HepG2 (cell line): Measurements from ENCODE around the gene STK11. TPM values are rescaled to one million over a fixed set of nuclear protein-coding genes. Genes with fewer than 3 reads are reported as not detected.

Experiments
- ARID2 ChIP-seq: sonication (generic); formaldehyde crosslinking; IDR thresholded peaks from 2 replicates; pipeline ENCODE4 v1.8.1; 2022; ENCODE audit warnings: mild to moderate bottlenecking, missing genetic modification reagents, borderline replicate concordance
- EHMT2 ChIP-seq: fragments of 200-600 bp; sonication (generic); IDR thresholded peaks from 2 replicates; pipeline ENCODE4 v1.7.0; 2017; ENCODE audit warnings: antibody characterized with exemption, low read depth, low read length, borderline replicate concordance
- ELF1 ChIP-seq: sonication (generic); formaldehyde crosslinking; IDR thresholded peaks from 2 replicates; pipeline ENCODE4 v1.4.0; 2020; ENCODE audit warnings: missing genetic modification reagents
- GABPB1 ChIP-seq: IDR thresholded peaks from 2 replicates; pipeline ENCODE4 v1.6.1; 2016; ENCODE audit warnings: mild to moderate bottlenecking, missing genetic modification reagents, moderate library complexity, missing compliant biosample characterization
- MYC ChIP-seq: sonication (generic); formaldehyde crosslinking; IDR thresholded peaks from 2 replicates; pipeline ENCODE4 v1.9.0; 2021; ENCODE audit warnings: missing genetic modification reagents, borderline replicate concordance
- NFE2 ChIP-seq: sonication (generic); formaldehyde crosslinking; IDR thresholded peaks from 2 replicates; pipeline ENCODE4 v1.4.0; 2020; ENCODE audit warnings: missing genetic modification reagents
- NR2F1 ChIP-seq, 2 experiments: fragments of 450-650 bp in 1 of 2; formaldehyde crosslinking in 1 of 2; IDR thresholded peaks; 2 replicates each; pipeline versions ENCODE4 v1.5.0 to v1.6.1; 2016 to 2020; ENCODE audit warnings: mild to moderate bottlenecking in 1 of 2, missing compliant biosample characterization in 1 of 2, missing genetic modification reagents in 1 of 2, moderate library complexity in 1 of 2
- PRMT3 ChIP-seq: sonication (generic); formaldehyde crosslinking; IDR thresholded peaks from 2 replicates; pipeline ENCODE4 v1.8.1; 2022; ENCODE audit warnings: low read depth, mild to moderate bottlenecking, moderate library complexity, missing genetic modification reagents, borderline replicate concordance
- SP1 ChIP-seq, 2 experiments: fragments of 450-650 bp in 1 of 2; sonication (generic) in 1 of 2; formaldehyde crosslinking in 1 of 2; IDR thresholded peaks; 2 replicates each; pipeline versions ENCODE4 v1.4.0 to v1.6.1; 2016 to 2020; ENCODE audit warnings: missing genetic modification reagents in 1 of 2
- TAF1 ChIP-seq: sonication (generic); formaldehyde crosslinking; IDR thresholded peaks from 2 replicates; pipeline ENCODE4 v1.4.0; 2020; ENCODE audit warnings: missing genetic modification reagents
- THAP11 ChIP-seq: IDR thresholded peaks from 2 replicates; pipeline ENCODE4 v1.6.1; 2016; ENCODE audit warnings: missing biosample characterization, missing genetic modification reagents
- ZBTB1 ChIP-seq: sonication (generic); formaldehyde crosslinking; IDR thresholded peaks from 2 replicates; pipeline ENCODE4 v1.4.0; 2020; ENCODE audit warnings: missing genetic modification reagents, borderline replicate concordance
- ZEB1 ChIP-seq: IDR thresholded peaks from 2 replicates; pipeline ENCODE4 v1.6.1; 2012; ENCODE audit warnings: mild to moderate bottlenecking, low read depth, inconsistent platforms; ENCODE audit not compliant: insufficient replicate concordance
- ZFP36 ChIP-seq: fragments of 150-350 bp; IDR thresholded peaks from 2 replicates; pipeline ENCODE4 v1.6.1; 2018; ENCODE audit warnings: borderline replicate concordance, low read length, low read depth; ENCODE audit not compliant: partially characterized antibody
- ZNF317 ChIP-seq: sonication (generic); formaldehyde crosslinking; IDR thresholded peaks from 2 replicates; pipeline ENCODE4 v1.5.0; 2020; ENCODE audit warnings: mild to moderate bottlenecking, missing genetic modification reagents
- ZNF468 ChIP-seq: sonication (generic); formaldehyde crosslinking; IDR thresholded peaks from 2 replicates; pipeline ENCODE4 v1.8.0; 2022; ENCODE audit warnings: mild to moderate bottlenecking, moderate library complexity, missing genetic modification reagents
- ZNF629 ChIP-seq: sonication (generic); formaldehyde crosslinking; conservative IDR thresholded peaks from 2 replicates; pipeline ENCODE4 v1.5.0; 2020; ENCODE audit warnings: missing genetic modification reagents
- polyA plus RNA-seq, 8 experiments: library from polyadenylated mRNA; depleted of rRNA in 3 of 8; stranded (reverse) in 7 of 8; unstranded in 1 of 8; fragments of >200 nt; fragmentation: Illumina TruSeq in 4 of 8; extraction: Trizol in 4 of 8; gene quantifications; 2 replicates each; pipeline versions ENCODE4 v1.2.1 to v1.2.3, GENCODE V29; 2011 to 2016; ENCODE audit warnings: low read depth in 4 of 8, missing spikeins in 1 of 8, mixed read lengths in 1 of 8; ENCODE audit not compliant: insufficient read depth in 1 of 8
- total RNA-seq, 5 experiments: library from RNA; depleted of rRNA; stranded (reverse); fragments of >200 nt; fragmentation: Illumina TruSeq; extraction: Trizol; gene quantifications; 2 replicates each; pipeline ENCODE4 v1.2.3, GENCODE V29; 2016; ENCODE audit warnings: low read depth in 1 of 5
- TF ChIP-seq, protein P1 (sequence below): sonication (generic); formaldehyde crosslinking; IDR thresholded peaks from 2 replicates; pipeline ENCODE4 v1.4.0; 2020; ENCODE audit warnings: mild to moderate bottlenecking, low read depth, missing genetic modification reagents
- TF ChIP-seq, protein P2 (sequence below): IDR thresholded peaks from 2 replicates; pipeline ENCODE4 v1.6.1; 2016; ENCODE audit warnings: low read depth, borderline replicate concordance
- TF ChIP-seq, protein P3 (sequence below): sonication (generic); formaldehyde crosslinking; IDR thresholded peaks from 2 replicates; pipeline ENCODE4 v1.8.1; 2023; ENCODE audit warnings: missing genetic modification reagents, inconsistent platforms, borderline replicate concordance
- TF ChIP-seq, protein P4 (sequence below): sonication (generic); formaldehyde crosslinking; IDR thresholded peaks from 2 replicates; pipeline ENCODE4 v1.5.0; 2020; ENCODE audit warnings: missing genetic modification reagents
- TF ChIP-seq, protein P5 (sequence below): IDR thresholded peaks from 2 replicates; pipeline ENCODE4 v1.6.1; 2012; ENCODE audit warnings: low read length, improper control_type of control experiment

The STK11 gene
- total and polyA plus RNA-seq, 2 of the 13 experiments (the other 11 are each of a cell fraction or from before 2014, with no cell fraction given), result 27.5 to 43.6 TPM

DNA sequence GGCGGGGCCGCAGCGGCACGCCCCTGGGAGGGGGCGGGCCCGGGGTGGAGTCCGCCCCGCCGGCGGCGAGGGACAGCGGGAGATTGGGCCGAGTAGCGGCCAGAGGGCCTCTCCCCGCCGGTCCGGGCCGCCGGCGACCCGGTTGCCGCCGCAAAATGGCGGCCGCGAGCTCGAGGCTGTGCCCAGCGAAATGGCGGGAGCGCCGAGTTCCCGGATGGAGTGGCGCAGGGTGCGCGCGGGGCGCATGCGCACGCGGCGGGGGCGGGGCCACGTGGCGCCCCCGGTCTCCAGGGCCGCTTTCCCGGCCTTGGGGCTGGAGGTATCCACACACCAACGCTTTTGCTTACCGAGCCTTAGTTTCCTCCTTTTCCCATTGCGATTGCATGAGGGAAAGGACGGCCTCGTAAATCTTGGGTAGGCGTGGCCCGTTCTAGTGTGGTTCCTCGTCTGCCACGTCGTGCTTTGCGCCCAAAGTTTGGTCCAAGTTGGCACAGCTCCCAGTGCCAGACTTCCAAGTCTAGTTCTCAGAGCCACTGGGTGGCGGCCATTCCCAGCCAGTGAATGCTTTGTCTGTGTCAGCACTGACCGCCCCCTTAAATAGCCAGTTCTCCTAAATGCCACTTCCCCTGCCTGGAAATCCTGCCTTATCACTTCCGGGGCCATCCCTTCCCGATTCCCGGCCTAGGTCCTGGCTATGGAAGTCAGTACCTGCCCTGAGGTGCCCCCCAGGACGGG is 64.1 kb downstream of the STK11 start (continued):
- no peak for TF ChIP-seq ZBTB1 (CRISPR knock-in tag)
- TF ChIP-seq, protein P1, sequence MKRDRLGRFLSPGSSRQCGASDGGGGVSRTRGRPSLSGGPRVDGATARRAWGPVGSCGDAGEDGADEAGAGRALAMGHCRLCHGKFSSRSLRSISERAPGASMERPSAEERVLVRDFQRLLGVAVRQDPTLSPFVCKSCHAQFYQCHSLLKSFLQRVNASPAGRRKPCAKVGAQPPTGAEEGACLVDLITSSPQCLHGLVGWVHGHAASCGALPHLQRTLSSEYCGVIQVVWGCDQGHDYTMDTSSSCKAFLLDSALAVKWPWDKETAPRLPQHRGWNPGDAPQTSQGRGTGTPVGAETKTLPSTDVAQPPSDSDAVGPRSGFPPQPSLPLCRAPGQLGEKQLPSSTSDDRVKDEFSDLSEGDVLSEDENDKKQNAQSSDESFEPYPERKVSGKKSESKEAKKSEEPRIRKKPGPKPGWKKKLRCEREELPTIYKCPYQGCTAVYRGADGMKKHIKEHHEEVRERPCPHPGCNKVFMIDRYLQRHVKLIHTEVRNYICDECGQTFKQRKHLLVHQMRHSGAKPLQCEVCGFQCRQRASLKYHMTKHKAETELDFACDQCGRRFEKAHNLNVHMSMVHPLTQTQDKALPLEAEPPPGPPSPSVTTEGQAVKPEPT (CRISPR knock-in tag), result no peak
- peak; percentile 65 for TF ChIP-seq GABPB1
- peak; percentile 84 for TF ChIP-seq MYC (CRISPR knock-in tag)
- TF ChIP-seq, protein P2, sequence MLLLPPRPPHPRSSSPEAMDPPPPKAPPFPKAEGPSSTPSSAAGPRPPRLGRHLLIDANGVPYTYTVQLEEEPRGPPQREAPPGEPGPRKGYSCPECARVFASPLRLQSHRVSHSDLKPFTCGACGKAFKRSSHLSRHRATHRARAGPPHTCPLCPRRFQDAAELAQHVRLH (CRISPR knock-in tag), result no peak; the same call in 1 of the 2 replicates
- TF ChIP-seq NFE2 (CRISPR knock-in tag), result no peak
- TF ChIP-seq EHMT2, result no peak
- TF ChIP-seq, protein P3, sequence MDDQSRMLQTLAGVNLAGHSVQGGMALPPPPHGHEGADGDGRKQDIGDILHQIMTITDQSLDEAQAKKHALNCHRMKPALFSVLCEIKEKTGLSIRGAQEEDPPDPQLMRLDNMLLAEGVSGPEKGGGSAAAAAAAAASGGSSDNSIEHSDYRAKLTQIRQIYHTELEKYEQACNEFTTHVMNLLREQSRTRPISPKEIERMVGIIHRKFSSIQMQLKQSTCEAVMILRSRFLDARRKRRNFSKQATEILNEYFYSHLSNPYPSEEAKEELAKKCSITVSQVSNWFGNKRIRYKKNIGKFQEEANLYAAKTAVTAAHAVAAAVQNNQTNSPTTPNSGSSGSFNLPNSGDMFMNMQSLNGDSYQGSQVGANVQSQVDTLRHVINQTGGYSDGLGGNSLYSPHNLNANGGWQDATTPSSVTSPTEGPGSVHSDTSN (CRISPR knock-in tag), result no peak
- no peak for TF ChIP-seq ZNF468 (CRISPR knock-in tag)
- no peak for TF ChIP-seq PRMT3
- no peak for TF ChIP-seq ZEB1
- peak; percentile 55; the same call in 1 of the 2 replicates for TF ChIP-seq TAF1 (CRISPR knock-in tag)
- no peak for TF ChIP-seq ZFP36
- TF ChIP-seq SP1 (IDR thresholded peaks at IDR 0.05), result no peak
- peak; percentile 16; the same call in 1 of the 2 replicates for TF ChIP-seq SP1 (CRISPR knock-in tag; IDR thresholded peaks at IDR 0.05)
- no peak; a peak in 1 of 4 replicates for TF ChIP-seq NR2F1 (CRISPR knock-in tag; IDR thresholded peaks at IDR 0.05)
- TF ChIP-seq, protein P4, sequence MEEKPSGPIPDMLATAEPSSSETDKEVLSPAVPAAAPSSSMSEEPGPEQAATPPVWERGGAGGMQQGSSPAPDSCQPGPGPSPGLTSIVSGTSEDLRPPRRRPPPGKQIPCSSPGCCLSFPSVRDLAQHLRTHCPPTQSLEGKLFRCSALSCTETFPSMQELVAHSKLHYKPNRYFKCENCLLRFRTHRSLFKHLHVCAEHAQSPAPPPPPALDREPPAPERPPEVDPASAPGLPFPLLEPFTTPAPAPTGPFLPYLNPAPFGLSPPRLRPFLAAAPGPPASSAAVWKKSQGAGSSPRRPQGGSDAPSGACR (CRISPR knock-in tag), result peak; percentile 53; the same call in 1 of the 2 replicates
- TF ChIP-seq, protein P5, sequence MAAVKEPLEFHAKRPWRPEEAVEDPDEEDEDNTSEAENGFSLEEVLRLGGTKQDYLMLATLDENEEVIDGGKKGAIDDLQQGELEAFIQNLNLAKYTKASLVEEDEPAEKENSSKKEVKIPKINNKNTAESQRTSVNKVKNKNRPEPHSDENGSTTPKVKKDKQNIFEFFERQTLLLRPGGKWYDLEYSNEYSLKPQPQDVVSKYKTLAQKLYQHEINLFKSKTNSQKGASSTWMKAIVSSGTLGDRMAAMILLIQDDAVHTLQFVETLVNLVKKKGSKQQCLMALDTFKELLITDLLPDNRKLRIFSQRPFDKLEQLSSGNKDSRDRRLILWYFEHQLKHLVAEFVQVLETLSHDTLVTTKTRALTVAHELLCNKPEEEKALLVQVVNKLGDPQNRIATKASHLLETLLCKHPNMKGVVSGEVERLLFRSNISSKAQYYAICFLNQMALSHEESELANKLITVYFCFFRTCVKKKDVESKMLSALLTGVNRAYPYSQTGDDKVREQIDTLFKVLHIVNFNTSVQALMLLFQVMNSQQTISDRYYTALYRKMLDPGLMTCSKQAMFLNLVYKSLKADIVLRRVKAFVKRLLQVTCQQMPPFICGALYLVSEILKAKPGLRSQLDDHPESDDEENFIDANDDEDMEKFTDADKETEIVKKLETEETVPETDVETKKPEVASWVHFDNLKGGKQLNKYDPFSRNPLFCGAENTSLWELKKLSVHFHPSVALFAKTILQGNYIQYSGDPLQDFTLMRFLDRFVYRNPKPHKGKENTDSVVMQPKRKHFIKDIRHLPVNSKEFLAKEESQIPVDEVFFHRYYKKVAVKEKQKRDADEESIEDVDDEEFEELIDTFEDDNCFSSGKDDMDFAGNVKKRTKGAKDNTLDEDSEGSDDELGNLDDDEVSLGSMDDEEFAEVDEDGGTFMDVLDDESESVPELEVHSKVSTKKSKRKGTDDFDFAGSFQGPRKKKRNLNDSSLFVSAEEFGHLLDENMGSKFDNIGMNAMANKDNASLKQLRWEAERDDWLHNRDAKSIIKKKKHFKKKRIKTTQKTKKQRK, result no peak
- TF ChIP-seq ZNF629 (CRISPR knock-in tag), result no peak
- TF ChIP-seq ELF1 (CRISPR knock-in tag), result no peak
- TF ChIP-seq ZNF317 (CRISPR knock-in tag), result no peak
- peak; percentile 76 for TF ChIP-seq THAP11 (CRISPR knock-in tag)
- TF ChIP-seq ARID2, result no peak
